Cerebellar cortex (tissue), 1 donor: Measurements from ENCODE around the gene PAX5.

Experiments used
- DNase-seq: peaks from one replicate; pipeline ENCODE4 v3.0.0-alpha.2; 2015; ENCODE audit warnings: low spot score

Gene PAX5

GRCh38 chr9:37025071-37025822, 8.8 kb downstream of the PAX5 start:
- no peak for DNase-seq

GRCh38 chr9:37017546-37017945, 16.5 kb downstream of the PAX5 start:
- DNase-seq: no peak

GRCh38 chr9:37011530-37011929, 22.5 kb downstream of the PAX5 start:
- DNase-seq: no peak

GRCh38 chr9:37010976-37011375, 23.1 kb downstream of the PAX5 start:
- DNase-seq: no peak

- DNase-seq: no peak
Measured at GRCh38 chr9:37010180-37010579, 23.9 kb downstream of the PAX5 start.

- DNase-seq: no peak
Measured at GRCh38 chr9:37007295-37007694, 26.8 kb downstream of the PAX5 start.

- no peak for DNase-seq
Measured at GRCh38 chr9:37005517-37006140, 28.4 kb downstream of the PAX5 start.

GRCh38 chr9:37004424-37004935, 29.6 kb downstream of the PAX5 start:
- DNase-seq: no peak

- DNase-seq: no peak
Measured at GRCh38 chr9:37002413-37003217, 31.5 kb downstream of the PAX5 start.

- no peak for DNase-seq
Measured at GRCh38 chr9:37002036-37002412, 32.0 kb downstream of the PAX5 start.

- DNase-seq: no peak
Measured at GRCh38 chr9:37001459-37001858, 32.6 kb downstream of the PAX5 start.

- no peak for DNase-seq
Measured at GRCh38 chr9:36999728-37000333, 34.2 kb downstream of the PAX5 start.

- DNase-seq: no peak
Measured at GRCh38 chr9:36997414-36997813, 36.7 kb downstream of the PAX5 start.

GRCh38 chr9:36996706-36997086, 37.4 kb downstream of the PAX5 start:
- DNase-seq: no peak

- peak; percentile 51 for DNase-seq
Measured at GRCh38 chr9:36995927-36996705, 38.0 kb downstream of the PAX5 start.

- DNase-seq: no peak
Measured at GRCh38 chr9:36993933-36994764, 39.9 kb downstream of the PAX5 start.

- no peak for DNase-seq
Measured at GRCh38 chr9:36992501-36993316, 41.4 kb downstream of the PAX5 start.

GRCh38 chr9:36991516-36992134, 42.4 kb downstream of the PAX5 start:
- peak; percentile 12 for DNase-seq

GRCh38 chr9:36988848-36989247, 45.2 kb downstream of the PAX5 start:
- no peak for DNase-seq
